SK-N-SH treated with all-trans-retinoic acid at 6 μM for 48 hours (cell line): ENCODE data around the gene FOSL2.

ENCODE experiments used
- ARNTL ChIP-seq: fragments of 450-650 bp; formaldehyde crosslinking; IDR thresholded peaks from 2 replicates; pipeline ENCODE4 v1.5.0; 2020; ENCODE audit warnings: low read depth, mild to moderate bottlenecking, moderate library complexity, borderline replicate concordance
- PATZ1 ChIP-seq: fragments of 250-450 bp; sonication (Bioruptor Pico); IDR thresholded peaks from 2 replicates; pipeline ENCODE4 v1.8.0; 2020; ENCODE audit warnings: mild to moderate bottlenecking, moderate library complexity, borderline replicate concordance
- RARB ChIP-seq: fragments of 250-450 bp; sonication (Bioruptor Pico); IDR thresholded peaks from 2 replicates; pipeline ENCODE4 v1.8.0; 2021; ENCODE audit warnings: mild to moderate bottlenecking, moderate library complexity
- ZFP30 ChIP-seq: fragments of 450-650 bp; formaldehyde crosslinking; IDR thresholded peaks from 2 replicates; pipeline ENCODE4 v1.5.0; 2022; ENCODE audit warnings: mild to moderate bottlenecking, moderate library complexity

GRCh38 chr2:28439127-28439526 is 46.5 kb downstream of the FOSL2 start:
- TF ChIP-seq ARNTL (CRISPR knock-in tag) (no peak), PATZ1 (CRISPR knock-in tag) (no peak), ZFP30 (no peak), RARB (no peak)
